NCI-H82 treated with DMSO at 0.1 percent for 48 hours (cell line): ENCODE data around the gene ZNF106.

ENCODE experiments used
- DNase-seq: peaks from one replicate; lab custom pipeline; 2025; ENCODE audit not compliant: unreplicated experiment; lab: John Stamatoyannopoulos, UW

The ZNF106 gene

GRCh38 chr15:42482701-42483100, 8.2 kb downstream of the ZNF106 start:
- DNase-seq, result no peak

DNA sequence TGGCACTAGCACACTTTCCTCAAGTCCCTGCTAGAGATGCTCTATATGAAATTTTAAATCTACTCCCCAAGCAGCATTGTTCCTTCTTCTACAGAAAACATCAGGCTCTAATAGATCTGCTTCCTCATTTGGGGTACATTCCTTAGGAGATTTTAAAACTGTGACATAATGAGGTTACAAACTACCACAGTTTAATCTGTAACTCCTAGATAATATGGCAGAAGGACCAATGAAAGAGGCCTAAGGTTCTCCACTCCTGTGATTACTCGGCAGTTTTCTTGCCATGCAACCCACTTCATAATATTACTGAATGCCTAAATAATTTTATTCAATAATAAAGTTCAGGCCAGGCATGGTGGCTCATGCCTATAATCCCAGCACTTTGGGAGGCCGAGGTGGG, 16.1 kb downstream of the ZNF106 start:
- DNase-seq, result no peak

GRCh38 chr15:42471002-42471401, 19.9 kb downstream of the ZNF106 start:
- DNase-seq, result no peak

DNA sequence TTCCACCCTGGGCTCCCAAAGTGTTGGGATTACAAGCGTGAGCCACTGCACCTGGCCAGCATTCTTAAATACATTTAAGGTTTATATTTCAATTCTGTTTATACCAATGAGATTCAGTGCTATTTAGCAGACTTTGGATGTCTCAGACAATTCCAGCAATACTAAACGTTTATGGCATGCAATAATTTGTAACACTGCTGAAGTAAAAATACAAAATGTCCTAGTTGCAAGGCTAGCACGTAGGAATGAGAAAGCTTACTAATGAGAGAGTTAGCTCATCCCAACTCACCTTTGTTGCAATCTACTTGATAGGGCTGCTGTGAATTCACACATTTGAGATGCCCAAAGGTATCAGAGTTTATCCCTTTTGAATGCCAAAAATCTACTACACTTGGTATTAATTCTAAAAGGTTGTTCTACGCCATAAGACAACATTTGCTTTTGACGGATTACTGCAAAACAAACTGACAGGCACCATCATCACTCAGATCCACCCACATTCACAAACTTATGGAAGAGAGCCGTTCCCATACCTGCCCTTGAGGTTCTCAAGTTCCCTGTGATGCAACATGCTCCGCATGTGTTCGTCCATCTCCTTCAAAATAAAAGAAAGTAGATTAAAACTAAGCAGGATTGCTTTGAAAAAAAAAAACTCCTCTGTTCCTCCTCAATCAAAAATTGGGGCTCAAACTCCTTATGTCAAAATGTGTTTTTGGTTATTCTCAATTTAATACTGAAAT, 25.3 kb downstream of the ZNF106 start:
- no peak for DNase-seq

DNA sequence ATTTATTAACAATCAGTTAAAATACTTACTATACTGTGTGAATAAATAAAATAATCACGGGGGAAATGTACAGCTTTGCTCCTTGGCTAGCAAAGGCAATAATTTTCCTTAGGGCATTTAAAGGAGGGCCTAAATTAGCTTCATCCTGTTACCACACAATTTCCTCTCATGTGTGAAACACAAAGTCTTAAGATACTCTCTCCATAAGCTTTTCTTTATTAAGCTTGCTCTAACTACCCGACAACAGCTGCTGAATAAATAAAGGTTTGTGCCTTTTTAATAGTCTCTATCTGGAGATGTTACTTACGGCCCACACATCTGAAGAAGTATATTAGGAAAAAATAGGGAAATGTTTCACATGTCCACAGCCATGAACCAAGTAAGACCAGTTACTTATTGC, 29.7 kb downstream of the ZNF106 start:
- DNase-seq, result no peak

DNA sequence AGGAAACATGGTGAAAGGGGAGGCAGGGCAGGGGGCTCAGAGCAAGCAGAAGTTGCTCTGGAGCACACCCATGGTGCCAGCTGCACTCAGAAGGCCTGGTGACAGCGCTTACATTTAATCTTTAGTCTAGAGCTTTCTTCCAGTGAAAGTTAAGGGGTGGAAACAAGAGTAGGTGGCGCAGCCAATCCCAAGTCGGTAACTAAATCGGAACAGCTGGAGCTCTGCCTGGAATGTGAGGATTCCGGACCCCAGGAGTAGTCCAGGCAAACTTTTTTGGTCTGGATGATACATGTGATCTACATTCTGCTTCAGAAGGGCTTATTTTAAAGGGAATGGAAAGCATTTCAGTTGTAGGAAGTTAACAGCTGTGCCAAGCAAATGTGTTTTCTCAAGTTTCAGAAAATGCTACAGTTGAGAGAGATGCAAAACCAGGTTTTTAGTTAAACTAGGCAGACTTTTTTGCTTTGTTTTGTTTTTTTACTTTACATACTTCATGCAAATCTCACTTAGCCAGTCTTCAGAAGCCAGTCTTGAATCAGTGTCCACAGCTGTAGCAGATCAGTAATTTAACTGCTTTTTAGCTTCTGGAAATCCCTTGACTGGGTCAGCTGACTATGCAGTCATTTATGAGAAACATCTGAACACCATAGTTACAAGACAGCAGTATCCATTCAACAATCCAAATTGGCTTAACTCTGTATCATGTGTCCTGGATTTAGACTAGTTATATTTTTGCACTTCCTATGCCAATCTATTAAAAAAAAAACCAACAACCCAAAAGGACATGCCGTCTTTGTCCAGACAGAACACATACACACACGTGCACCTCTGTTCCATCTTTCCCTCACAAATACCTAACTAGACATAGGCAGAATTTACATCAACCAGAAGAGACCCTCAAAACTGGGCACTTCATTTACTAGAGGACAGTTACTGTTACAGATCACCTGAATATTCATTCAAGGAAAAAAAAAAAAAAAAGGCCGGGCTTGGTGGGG, 33.2 kb downstream of the ZNF106 start:
- peak; percentile 25 for DNase-seq

DNA sequence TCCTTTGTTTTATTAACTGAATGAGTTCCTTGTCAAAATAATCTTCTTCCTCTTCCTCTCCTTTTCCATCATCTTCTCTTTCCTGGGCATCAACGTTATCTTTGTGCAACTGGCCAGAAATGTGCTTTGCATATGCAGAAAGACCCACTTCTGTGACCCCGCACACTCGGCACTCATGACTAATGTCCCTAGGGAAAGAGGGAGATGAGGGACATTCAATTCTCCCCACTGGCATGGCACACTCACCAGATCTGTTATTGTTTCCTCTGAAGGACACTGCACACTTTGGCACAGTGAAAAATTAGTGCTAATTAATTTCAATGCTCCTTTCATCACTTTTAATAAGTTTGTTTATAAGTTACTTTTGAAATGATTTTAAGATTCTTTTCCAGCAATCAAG, 34.0 kb downstream of the ZNF106 start:
- no peak for DNase-seq

DNA sequence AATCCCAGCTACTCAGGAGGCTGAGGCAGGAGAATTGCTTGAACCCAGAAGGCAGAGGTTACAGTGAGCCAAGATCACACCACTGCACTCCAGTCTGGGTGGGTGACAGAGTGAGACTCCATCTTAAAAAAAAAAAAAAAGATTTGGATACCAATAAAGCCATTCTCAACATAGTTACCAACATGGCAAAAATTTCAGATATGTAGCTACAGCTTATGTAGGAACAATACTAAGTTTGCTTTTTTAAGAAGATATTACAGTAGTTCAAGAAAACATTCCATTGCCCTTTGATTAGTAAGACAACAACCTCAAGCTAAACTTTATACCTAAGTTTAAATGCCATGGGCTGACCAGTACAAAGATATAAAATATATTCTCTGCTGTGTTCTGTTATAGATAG, 34.4 kb downstream of the ZNF106 start:
- no peak for DNase-seq

DNA sequence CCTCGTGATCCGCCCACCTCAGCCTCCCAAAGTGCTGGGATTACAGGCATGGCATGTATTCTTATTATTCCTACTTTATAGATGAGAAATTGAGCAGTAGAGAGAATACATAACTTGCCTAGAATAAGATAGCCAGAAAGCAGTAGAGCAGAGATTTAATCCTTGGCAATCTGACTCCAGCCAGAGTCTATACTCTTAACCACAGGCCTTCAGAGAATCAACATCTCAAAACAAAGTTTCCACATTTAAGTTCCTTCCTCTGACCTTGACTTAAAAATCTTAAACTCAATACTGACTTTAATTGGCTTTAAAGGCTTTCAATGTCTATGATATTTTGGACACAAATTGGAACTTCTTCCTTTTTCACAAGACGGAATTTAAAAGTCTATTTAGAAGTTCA, 37.1 kb downstream of the ZNF106 start:
- no peak for DNase-seq

DNA sequence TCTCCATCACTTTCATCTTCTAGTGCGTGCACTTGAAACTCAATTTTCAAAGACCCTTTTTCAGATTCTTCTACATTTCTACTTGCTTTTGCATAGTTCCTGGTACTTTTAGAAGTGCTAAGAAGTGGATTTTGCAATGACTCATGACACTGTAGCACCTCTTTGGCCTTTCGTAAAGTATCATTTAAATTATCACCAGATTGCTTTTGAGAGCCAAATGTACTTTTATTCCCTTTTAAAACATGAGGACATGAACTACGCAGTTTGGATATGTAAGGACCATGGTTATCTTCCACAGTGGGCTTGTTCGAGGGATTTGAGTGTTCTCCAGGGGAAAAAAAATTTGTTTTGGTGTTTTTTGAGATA, 40.5 kb downstream of the ZNF106 start:
- no peak for DNase-seq

DNA sequence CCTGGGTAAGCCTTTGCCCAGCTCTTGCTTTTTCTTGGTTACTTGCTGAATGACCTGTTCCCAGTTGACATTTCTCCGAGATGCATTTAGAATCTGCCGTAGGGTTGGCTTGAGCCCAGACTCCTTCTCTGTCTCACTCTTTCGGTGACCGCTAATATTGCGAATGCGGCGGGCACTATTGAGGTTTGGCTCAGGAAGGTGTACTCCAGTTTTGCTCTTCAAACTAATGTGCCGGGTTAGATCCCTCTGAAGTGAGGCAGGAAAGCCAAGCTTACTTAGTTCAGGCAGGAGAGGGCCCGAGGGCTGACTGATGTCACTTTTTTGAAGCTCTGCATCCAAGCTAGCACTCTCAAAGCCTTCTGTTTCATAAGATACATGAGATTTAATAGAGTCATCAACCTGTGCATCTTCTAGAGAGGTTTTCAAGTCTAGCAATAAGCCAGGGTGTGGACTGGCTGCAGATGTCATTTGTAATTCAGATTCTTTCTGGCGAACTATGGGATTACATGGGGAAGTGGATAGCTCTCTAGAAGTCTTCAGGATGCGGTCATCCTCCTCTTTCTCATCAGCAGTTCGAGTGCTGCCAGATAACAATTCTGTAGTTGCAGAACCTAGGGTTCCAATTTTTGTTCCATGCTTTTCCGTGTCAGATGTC, 41.0 kb downstream of the ZNF106 start:
- no peak for DNase-seq

GRCh38 chr15:42448281-42448680, 42.7 kb downstream of the ZNF106 start:
- DNase-seq, result no peak

GRCh38 chr15:42447599-42447998, 43.3 kb downstream of the ZNF106 start:
- no peak for DNase-seq

GRCh38 chr15:42445551-42445950, 45.4 kb downstream of the ZNF106 start:
- no peak for DNase-seq

- peak; percentile 1 for DNase-seq
Observed at GRCh38 chr15:42444415-42445063, 46.4 kb downstream of the ZNF106 start.

- no peak for DNase-seq
Observed at GRCh38 chr15:42427429-42428223, 63.3 kb downstream of the ZNF106 start.

DNA sequence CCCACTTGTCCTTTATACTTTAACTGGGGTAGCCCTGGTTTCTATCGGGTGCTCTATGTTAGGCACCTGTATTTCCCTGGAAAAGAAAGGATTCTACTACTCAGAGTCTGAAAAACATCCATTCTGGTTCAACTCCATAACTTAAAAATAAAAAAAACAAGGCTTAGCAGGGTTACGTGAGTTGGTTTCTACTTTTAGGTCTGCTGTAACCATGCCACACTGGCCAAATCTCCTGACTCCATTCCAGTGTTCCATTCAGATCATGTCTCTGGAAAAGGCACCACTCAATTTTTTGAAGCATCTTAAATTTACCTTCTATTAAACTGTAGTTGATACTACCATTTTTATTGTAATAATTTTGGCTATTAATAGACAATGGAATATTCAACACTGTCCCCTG, 69.6 kb downstream of the ZNF106 start:
- DNase-seq, result no peak

DNA sequence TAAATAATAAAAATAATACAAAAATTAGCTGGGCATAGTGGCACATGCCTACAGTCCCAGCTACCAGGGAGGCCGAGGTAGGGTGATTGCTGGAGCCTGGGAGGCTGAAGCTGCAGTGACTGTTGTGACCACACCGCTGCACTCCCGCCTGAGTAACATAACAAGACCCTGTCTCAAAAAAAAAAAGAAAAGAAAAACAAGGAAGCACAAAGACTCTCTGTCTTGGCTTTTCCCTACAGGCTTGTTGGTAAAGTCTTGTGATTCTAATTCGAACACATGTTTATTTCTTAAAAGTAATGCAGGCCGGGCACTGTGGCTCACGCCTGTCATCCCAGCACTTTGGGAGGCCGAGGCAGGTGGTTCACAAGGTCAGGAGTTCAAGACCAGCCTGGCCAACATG, 71.6 kb downstream of the ZNF106 start:
- no peak for DNase-seq

GRCh38 chr15:42413920-42414319, 77.0 kb downstream of the ZNF106 start:
- no peak for DNase-seq

- no peak for DNase-seq
Observed at GRCh38 chr15:42411884-42412283, 79.1 kb downstream of the ZNF106 start.
